Spleen (tissue), 11 donors: ENCODE results near the gene RSPH9. TPM values are rescaled to one million over a fixed set of nuclear protein-coding genes. Genes with fewer than 3 reads are reported as not detected.

Experiments
- DNase-seq: peaks from one replicate; pipeline ENCODE4 v3.0.0-alpha.2; 2020
- H3K27ac ChIP-seq, 8 donors: fragments of 200-600 bp; sonication (generic) in 7 of 8; 1 replicate in 4 of 8; 2 replicates in 4 of 8; pipeline versions ENCODE4 v1.5.0 to v1.8.0; 2016 to 2021; ENCODE audit warnings: inconsistent platforms in 4 of 8, mild to moderate bottlenecking in 4 of 8, moderate library complexity in 1 of 8
- H3K27me3 ChIP-seq, 7 donors: fragments of 200-600 bp; sonication (generic) in 6 of 7; replicated peaks in 1 of 7; 1 replicate in 4 of 7; 2 replicates in 3 of 7; pipeline versions ENCODE4 v1.5.0 to v1.8.0; 2016 to 2021; ENCODE audit warnings: inconsistent platforms in 3 of 7, mild to moderate bottlenecking in 1 of 7
- H3K36me3 ChIP-seq, 6 donors: fragments of 200-600 bp; sonication (generic) in 5 of 6; 1 replicate in 4 of 6; 2 replicates in 2 of 6; pipeline versions ENCODE4 v1.5.0 to v1.8.0; 2016 to 2021; ENCODE audit warnings: inconsistent platforms in 2 of 6
- H3K4me1 ChIP-seq, 6 donors: fragments of 200-600 bp; sonication (generic) in 5 of 6; 1 replicate in 3 of 6; 2 replicates in 3 of 6; pipeline versions ENCODE4 v1.5.0 to v1.8.0; 2016 to 2021; ENCODE audit warnings: inconsistent platforms in 3 of 6
- H3K4me3 ChIP-seq, 8 donors: fragments of 200-600 bp; sonication (generic) in 7 of 8; 1 replicate in 4 of 8; 2 replicates in 4 of 8; pipeline versions ENCODE4 v1.5.0 to v1.8.0; 2016 to 2021; ENCODE audit warnings: inconsistent platforms in 4 of 8, mild to moderate bottlenecking in 4 of 8, moderate library complexity in 2 of 8
- H3K9me3 ChIP-seq, 8 donors: fragments of 200-600 bp; sonication (generic) in 7 of 8; 1 replicate in 4 of 8; 2 replicates in 4 of 8; pipeline versions ENCODE4 v1.5.0 to v1.8.0; 2016 to 2021; ENCODE audit warnings: inconsistent platforms in 4 of 8
- POLR2A ChIP-seq, 3 donors: fragments of 450-650 bp; IDR thresholded peaks; one replicate each; pipeline ENCODE4 v1.5.1; 2017; ENCODE audit warnings: antibody characterized with exemption in 3 of 3, mild to moderate bottlenecking in 1 of 3
- POLR2AphosphoS5 ChIP-seq, 3 donors: sonication (generic); formaldehyde crosslinking; IDR thresholded peaks; one replicate each; pipeline ENCODE4 v1.5.1; 2017; ENCODE audit warnings: antibody characterized with exemption in 3 of 3
- WGBS, 5 donors: extraction: QIAGEN DNeasy Blood & Tissue Kit in 3 of 5; methylation state at CpG; one replicate each; pipeline versions ENCODE4 v1.1.5 to v1.1.7; 2013 to 2018; 5-methylcytosine and 5-hydroxymethylcytosine counted together
- intact Hi-C: fragments of 100-400 bp; cut with DNase I; formaldehyde crosslinking; loops from one replicate; pipeline ENCODE4 v1.15.0; 2023; ENCODE audit warnings: low total_unique reads
- polyA plus RNA-seq, 3 donors: library from polyadenylated mRNA; stranded (reverse); fragments of 200-250 nt; gene quantifications; one replicate each; pipeline ENCODE4 v1.2.1, GENCODE V29; 2013
- total RNA-seq, 7 donors: library from RNA; depleted of rRNA in 3 of 7; stranded (reverse); fragments of >200 nt in 3 of 7; fragmentation: NEBNext Ultra II Directional in 4 of 7; extraction: Animal tissue kit (Norgen Biotek cat#: 25700) in 4 of 7; gene quantifications; one replicate each; pipeline versions ENCODE4 v1.1.0 to v1.2.1, GENCODE V29; 2016 to 2021
- TF ChIP-seq, protein P1 (sequence below), 11 experiments: fragments of 200-600 bp in 7 of 11; fragments of 450-650 bp in 4 of 11; sonication (generic) in 4 of 11; IDR thresholded peaks in 8 of 11; conservative IDR thresholded peaks in 3 of 11; 1 replicate in 7 of 11; 2 replicates in 4 of 11; pipeline versions ENCODE4 v1.4.0 to v1.8.0; 2016 to 2021; ENCODE audit warnings: antibody characterized with exemption in 11 of 11, inconsistent platforms in 4 of 11, mild to moderate bottlenecking in 1 of 11
- donor health status: healthy with polysubstance abuse.
- donor health status: DM: no; HTN: no; CAD: no; lungs with moderate emphysema.
- donor health status: DM: no; HTN: no; CAD: no.
- donor health status: Bipolar disorder and iron deficiency.
- donor health status: healthy.
- donor health status: DM: no; HTN: no; CAD: no.
- donor health status: DM: yes; HTN: yes; CAD: no.

Gene RSPH9
- total and polyA plus RNA-seq, 10 donors: 0.17 to 0.63 (median 0.20) TPM; not detected in 3

DNA sequence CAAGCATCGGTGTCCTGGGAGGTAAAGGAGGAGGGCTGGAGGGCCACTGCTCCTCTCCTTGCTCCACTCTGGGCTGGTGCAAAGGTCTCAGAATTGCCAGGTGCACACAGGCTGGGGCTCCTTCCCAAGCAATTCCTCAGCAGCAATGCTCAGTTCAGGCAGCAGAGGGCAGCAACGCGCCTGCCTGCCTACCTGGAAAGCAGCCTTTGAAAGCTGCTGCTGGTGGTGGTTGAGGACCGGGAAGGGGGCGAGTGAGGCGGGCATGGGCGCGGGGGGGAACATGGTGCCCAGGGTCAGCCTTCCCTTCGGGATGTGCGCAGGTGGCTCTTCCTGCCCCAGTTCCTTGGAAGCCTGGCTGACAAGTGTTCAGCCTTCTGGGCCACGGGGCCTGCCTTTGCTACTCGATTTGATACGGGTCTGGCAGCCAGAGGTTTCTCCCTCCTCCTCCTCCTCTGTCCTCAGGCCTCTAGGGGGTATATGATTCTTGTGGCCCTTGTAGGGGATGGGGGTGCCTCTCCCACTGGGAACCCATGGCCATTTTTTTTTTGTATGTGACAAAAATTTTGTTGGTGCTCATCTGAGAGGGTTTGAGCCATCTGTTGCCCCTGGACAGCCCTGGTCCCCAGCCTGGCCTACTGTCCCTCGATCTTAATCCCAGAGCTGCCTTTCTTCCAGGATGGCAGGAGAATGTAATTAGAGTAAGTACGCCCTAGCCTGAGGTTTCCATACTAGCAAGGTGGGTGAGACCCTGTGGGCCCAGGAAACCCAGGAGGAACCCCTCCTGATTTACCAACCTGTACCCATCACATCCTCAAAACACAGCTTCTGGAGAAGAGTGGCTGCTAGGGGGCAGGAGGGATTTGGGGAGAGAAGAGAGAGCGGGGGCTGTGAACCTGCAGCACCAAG, 22.7 kb downstream of the RSPH9 start:
- H3K27ac ChIP-seq: peak overlapping the region in 7 of 8 donors; percentile 14 to 72 (median 62)
- peaks cover 0 to 5% (median 0%) of the 10 kb centered on the region in 7 donors for H3K27me3 ChIP-seq
- DNase-seq: peak; percentile 93
- WGBS, 5 donors: 14 to 25% (median 15%) methylated on average over 10 to 16 of the region's 16 CpGs
- H3K4me3 ChIP-seq: peak overlapping the region in 1 of 8 donors; percentile 37
- intact Hi-C loops: loop anchor here (5.0 to 10.0 kb wide), 2 partner anchors 87 to 410 kb away; no protein-coding TSS in a partner anchor
- H3K9me3 ChIP-seq: no peaks in the 10 kb centered on the region
- TF ChIP-seq, protein P1, sequence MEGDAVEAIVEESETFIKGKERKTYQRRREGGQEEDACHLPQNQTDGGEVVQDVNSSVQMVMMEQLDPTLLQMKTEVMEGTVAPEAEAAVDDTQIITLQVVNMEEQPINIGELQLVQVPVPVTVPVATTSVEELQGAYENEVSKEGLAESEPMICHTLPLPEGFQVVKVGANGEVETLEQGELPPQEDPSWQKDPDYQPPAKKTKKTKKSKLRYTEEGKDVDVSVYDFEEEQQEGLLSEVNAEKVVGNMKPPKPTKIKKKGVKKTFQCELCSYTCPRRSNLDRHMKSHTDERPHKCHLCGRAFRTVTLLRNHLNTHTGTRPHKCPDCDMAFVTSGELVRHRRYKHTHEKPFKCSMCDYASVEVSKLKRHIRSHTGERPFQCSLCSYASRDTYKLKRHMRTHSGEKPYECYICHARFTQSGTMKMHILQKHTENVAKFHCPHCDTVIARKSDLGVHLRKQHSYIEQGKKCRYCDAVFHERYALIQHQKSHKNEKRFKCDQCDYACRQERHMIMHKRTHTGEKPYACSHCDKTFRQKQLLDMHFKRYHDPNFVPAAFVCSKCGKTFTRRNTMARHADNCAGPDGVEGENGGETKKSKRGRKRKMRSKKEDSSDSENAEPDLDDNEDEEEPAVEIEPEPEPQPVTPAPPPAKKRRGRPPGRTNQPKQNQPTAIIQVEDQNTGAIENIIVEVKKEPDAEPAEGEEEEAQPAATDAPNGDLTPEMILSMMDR (IDR thresholded peaks at IDR 0.05 in 8 of 11, conservative IDR thresholded peaks at IDR 0.05 in 3 of 11): peak; percentile 93 to 98 (median 96)
- TF ChIP-seq POLR2AphosphoS5 (IDR thresholded peaks at IDR 0.05) (peak; percentile 82 to 85 (median 84)), POLR2A (IDR thresholded peaks at IDR 0.05) (no peak)
- peaks cover 11 to 56% (median 26%) of the 10 kb centered on the region in 6 donors for H3K4me1 ChIP-seq
- H3K36me3 ChIP-seq: peaks cover 0 to 36% (median 22%) of the 10 kb centered on the region in 6 donors

DNA sequence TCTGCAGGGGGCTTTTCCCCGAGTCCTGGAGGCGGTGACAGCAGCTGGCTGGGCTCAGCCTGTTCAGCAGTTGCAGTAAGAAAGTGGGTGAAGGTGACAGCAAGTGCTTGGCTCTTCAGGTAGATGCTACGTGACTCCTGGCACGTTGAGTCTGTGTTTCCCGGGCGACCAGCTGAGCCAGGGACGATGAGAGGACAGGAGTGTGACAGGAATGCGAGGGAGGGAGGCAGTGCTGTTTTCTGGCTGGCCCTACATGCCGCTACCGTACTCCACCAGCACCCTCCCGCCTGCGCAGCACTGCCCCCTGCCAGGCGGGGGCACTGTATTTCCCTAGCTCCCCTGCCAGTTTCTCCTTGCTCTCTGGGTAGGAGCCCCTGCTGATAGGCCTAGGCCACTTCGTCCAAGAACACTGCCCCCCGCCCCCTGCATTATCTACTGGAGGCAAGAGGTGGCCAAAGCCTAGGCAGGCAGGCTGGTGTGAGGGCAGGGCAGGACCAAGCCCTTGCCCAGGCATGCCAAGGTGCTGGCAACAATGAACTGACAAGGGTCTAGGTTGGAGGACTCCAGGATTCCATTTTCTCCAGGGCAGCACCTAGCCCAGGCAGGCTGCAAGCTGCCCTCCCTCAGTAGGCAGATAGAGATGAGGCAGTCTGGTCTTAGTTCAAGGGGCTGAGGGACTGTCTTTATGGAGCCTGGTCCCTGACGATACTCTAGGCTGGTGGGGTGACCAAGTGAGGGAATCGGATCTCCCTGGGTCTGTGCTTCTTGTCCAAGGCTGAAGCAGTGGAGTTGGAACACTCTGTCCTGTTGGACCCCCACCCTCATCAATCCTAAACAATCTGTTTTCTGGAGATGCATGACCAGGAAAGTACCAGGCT, 23.6 kb downstream of the RSPH9 start:
- no peak overlapping the region for H3K4me3 ChIP-seq
- TF ChIP-seq POLR2A (IDR thresholded peaks at IDR 0.05): no peak
- TF ChIP-seq, protein P1 (IDR thresholded peaks at IDR 0.05 in 8 of 11, conservative IDR thresholded peaks at IDR 0.05 in 3 of 11): peak in 10 of 11 experiments; percentile 20 to 72 (median 58)
- TF ChIP-seq POLR2AphosphoS5 (IDR thresholded peaks at IDR 0.05): peak; percentile 58 to 83 (median 76)
- peaks cover 0 to 45% (median 30%) of the 10 kb centered on the region in 6 donors for H3K36me3 ChIP-seq
- H3K9me3 ChIP-seq: no peaks in the 10 kb centered on the region
- H3K4me1 ChIP-seq: peaks cover 11 to 64% (median 28%) of the 10 kb centered on the region in 6 donors
- H3K27me3 ChIP-seq: peaks cover 0 to 5% (median 0%) of the 10 kb centered on the region in 7 donors
- intact Hi-C loops: loop anchor here (5.0 to 10.0 kb wide), 2 partner anchors 86 to 409 kb away; no protein-coding TSS in a partner anchor
- peak; percentile 83 for DNase-seq
- WGBS, 5 donors: 21 to 38% (median 23%) methylated on average over 16 to 17 of the region's 17 CpGs
- H3K27ac ChIP-seq: peak overlapping the region; percentile 14 to 72 (median 62)

DNA sequence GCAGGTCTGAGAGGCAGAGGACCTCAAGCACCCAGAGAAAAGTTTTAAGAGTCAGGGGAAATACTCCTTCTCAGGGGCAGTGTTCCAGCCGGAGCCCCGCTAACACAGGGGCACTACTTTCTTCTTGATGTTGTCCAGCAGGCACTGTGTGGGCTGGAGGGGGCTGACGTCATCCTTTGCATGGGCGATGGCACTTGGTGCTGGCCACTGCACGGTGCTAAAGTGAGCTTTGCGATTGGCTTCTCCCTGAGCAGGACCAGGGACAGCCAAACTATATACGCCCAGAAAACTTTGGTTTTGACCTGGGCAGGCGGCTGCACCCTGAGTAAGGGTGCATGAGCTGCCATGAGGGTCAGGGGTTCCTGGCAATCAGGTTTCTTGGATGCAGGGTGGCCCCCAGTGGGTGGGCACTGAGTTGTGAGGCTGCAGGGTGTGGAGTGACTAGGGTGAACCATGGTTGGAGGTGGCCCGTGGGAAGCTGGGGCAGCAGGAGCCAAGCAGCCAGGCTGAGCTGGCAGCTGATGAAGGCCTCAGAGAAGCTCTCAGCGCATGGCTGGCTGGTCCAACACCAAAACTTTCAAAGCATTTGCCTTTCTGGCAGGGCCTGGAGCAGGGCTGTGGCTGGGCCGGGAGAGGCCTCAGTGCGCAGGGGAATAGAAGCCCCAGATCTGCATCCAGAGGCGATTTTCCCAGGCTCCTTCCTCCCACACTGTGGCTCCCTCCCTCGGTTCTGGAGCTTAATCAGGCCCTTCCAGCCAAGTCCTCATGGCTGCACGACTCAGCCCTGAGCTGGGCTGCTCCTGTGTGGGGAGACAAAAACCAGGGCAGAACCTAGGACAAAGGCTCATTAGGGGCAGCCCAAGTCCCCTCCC, 24.4 kb downstream of the RSPH9 start:
- intact Hi-C loops: loop anchor here (5.0 to 10.0 kb wide), 2 partner anchors 86 to 408 kb away; no protein-coding TSS in a partner anchor
- WGBS, 5 donors: 63 to 83% (median 76%) methylated on average over 10 to 15 of the region's 15 CpGs
- peaks cover 11 to 73% (median 29%) of the 10 kb centered on the region in 6 donors for H3K4me1 ChIP-seq
- H3K4me3 ChIP-seq: no peak overlapping the region
- H3K36me3 ChIP-seq: peaks cover 2 to 54% (median 38%) of the 10 kb centered on the region in 6 donors
- TF ChIP-seq POLR2A (IDR thresholded peaks at IDR 0.05): no peak
- peak in 1 of 3 donors; percentile 62 for TF ChIP-seq POLR2AphosphoS5 (IDR thresholded peaks at IDR 0.05)
- TF ChIP-seq, protein P1 (IDR thresholded peaks at IDR 0.05 in 8 of 11, conservative IDR thresholded peaks at IDR 0.05 in 3 of 11): no peak
- no peaks in the 10 kb centered on the region for H3K9me3 ChIP-seq
- DNase-seq: no peak
- peak overlapping the region in 7 of 8 donors; percentile 41 to 72 (median 62) for H3K27ac ChIP-seq
- peaks cover 0 to 5% (median 0%) of the 10 kb centered on the region in 7 donors for H3K27me3 ChIP-seq
